GM21717 (cell line): Measurements from ENCODE around the gene SKP1.

Experiments
- ATAC-seq: cut with Tn5 transposase; IDR thresholded peaks from one replicate; pipeline ENCODE4 v1.9.1; 2021; ENCODE audit warnings: mild to moderate bottlenecking, moderate library complexity; ENCODE audit not compliant: unreplicated experiment

SKP1 gene

DNA sequence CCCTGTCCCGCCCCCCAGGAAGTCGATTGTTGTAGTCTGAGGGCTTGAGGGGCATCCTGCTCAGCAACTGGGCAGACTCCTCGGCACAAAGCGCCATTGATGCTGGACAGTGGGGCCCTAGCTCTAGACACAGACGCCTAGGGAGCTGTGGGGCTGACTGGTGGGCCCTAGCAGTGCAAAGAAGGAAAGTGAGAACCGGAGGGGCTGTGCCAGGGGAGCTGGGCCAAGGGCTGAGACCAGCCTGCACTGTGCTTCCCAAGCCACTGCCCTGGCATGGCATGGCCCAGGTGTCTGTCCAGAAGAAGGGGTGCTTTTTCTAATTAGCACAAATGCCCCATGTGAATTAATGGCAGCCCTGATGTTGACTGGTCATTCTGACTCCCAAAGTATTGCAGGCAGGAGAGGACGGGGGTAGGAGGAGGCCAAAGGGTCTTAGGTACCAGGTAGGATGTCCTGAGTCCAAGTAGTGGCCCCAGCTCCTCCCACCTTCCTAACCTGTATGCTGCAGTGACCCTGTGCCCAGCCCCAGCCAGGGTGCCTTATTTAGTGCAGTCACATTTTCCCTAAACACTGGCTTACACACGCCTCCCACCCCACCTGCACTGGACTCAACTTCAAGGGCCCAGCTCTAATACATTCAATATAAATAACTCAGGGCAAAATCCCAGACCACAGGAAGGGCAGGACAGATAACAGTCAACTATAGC lies 46.4 kb downstream of the SKP1 start:
- no peak for ATAC-seq

DNA sequence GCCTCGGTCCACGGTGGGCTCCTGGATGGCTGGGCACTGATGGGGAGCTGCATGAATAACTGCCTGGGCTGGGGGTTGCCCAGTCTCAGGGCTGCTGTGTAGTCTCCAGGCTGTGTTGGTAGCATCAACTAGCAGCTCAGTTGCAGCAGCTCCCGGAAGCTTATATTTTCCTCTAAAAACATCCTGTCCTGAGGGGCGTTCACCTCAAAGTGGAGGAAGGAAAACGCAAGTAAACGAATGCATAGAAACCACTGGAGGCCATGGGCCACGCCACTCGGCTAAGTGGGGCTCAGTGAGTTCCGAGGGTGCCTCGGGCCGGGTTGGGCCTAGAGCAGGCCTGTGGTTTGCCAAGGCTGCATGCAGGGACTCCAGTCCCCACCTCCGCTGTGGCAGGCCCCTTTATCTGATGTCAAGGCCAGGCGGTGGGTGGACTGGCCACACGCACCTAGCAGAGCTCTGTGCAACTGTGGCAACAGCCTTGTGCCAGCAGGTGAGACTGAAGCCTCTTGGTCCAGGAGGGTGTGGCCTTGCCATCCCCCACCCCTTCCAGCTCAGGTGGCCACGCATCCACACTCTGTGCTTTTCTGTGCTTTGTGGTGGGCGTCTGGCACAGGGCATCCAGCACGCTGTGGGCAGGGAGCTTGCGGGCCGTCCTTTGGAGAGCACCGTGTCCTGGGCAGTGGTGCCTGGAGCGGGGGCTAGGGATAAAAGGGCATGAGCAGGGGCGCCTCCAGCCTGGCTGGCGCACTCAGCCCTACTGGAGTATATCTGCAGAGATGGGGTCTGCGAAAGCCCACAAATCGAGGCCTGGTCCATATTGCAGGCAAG lies 47.1 kb downstream of the SKP1 start:
- ATAC-seq: no peak

DNA sequence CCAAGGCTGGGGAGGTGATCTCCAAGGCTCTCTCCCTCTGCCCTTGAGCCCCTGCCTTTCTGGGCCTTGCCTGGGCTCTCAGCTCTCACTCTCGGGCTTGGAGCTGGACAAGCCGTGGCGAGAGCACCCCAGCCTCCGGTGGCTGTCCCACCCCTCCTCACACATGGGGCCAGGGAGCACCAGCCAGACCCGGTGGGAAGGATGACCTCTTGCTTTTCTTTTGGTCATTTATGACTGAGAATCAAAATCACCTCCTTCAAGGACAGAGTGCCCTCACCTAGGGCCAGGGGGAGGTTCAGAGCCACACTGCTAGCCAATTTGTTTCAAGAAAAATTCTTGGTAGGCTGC lies 48.1 kb downstream of the SKP1 start:
- ATAC-seq: no peak

DNA sequence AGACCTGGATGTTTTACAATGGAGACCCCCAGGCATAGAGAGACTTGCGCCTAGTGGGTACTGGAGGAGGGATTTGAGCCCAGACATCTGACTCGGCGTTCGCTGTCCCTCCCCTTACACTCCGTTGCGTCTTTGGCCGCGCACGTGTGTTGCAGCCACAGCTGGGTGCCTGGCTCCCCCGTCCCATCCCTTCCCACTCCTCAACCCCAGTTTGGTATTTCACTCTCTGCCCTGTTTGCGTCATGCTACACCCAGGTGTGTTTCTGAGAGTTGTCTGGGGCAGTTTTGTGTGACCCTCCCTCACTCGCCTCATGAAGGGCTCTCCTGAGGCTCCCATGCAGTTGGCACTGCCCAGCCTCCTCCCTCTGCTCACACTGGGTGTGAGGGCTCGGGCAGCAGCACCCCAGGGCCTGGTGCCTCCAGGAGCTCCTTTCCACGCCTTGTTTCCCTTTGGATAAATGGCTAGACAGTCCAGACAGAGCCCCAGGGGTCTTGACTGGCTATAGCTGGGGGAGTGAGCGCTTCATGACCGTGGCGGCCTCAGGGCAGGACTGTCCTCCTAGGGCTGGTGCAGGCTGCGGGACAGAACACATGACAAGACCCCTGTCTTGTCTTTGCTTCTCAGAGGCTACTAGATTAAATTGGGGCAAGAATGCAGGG lies 48.6 kb downstream of the SKP1 start:
- ATAC-seq: no peak

DNA sequence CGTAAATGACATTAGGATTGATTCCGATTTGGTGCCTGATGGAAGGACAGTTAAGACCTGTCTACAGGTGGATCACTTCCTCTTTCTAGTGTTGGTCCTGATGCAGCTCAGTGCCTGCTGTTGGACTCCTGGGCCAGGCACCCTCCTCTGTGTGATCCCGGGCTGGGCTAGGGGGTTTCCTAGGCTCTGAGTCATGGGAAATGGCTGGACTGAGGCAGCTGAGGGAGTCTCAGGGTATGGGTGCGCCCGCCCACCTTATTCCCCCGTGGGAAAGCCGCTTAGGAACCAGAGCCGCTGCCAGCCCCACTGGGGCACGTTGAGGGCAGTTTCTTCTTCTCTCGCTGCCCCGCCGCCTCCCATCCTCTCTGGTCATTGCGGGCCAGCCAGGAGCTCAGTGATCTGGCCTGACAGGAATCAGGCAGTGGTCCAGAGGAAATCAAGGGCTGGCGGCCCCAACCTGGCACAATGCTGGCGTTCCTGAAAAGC lies 49.3 kb downstream of the SKP1 start:
- no peak for ATAC-seq

DNA sequence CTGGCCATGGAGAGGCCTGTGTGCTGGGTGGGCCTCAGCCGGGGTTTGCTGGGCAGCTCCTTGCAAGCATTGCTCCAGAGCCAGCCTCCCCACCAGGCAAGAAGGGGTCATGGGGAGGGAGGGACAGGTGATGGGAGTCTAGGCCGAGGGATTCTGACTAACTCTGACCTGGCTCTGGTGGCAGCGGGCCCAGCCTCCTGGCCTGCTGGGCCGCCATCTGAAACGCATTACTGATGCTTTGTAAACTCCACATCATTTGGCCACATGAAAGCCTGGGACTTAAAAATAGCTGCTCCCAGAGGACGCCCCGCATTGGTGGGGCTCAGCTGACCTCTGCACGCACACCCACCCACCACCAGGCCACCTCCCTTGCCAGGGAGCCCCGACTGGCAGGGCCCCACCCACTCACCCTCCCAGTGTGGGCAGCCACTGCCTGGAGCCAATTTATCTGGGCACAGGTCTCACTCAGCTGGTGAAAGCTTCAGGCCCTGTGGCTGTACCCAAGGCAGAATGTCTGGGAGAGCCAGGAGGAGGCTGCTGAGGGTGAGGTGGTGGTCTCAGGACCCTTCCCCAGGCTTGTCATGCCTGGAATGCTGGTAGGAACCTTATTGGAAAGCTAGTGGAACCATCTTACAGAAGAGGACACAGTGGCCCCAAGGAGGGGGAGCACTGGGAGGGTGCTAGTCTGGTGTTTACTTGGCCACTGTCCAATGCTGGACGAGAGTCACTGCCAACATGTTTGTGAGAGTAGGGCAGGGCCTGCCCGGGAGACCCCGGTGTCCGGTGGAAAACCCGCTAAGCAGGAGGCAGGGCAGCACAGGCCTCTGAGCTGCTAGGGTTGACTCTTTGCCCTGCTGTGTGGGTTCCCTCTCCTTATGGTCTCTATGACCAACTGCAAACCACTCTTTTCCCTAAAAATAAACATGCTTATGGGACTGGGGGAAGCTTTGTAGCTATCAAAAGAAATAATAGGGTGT lies 51.4 kb downstream of the SKP1 start:
- no peak for ATAC-seq

DNA sequence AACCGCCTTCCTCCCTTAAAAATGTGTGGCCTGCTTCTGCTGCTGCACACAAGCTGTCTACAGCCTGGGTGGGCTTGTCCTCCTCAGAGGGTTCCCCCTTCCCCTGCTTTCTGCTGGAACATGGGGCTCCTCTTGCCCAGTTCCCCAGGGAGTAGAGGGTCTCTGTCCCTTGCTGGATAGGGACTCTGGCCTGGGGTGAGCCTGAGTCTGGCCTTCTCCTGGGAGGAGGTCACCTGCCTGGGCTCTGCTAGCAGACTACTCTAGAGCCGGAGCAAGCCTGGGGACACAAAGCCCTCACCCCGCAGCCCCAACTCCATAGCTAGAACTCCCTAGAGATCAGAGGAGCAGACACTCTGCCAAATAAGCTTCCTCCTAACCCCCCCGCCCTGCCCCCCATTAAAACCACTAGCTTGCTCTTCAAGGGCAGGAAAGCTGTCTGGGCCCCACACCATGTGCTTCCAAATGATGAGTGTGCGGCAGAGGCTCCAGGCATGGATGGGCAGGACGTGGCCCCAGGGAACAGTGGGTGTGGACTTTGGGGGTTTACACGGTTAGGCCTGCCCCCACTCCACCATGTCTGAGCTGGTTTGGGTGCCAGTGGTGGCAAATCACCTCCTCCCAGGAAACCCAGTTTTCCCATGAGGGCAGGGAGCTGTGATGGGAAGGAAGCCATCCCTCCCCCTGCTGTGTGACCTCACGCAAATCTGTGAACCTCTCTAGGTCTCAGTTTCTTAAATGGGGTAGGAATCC lies 52.3 kb downstream of the SKP1 start:
- no peak for ATAC-seq

DNA sequence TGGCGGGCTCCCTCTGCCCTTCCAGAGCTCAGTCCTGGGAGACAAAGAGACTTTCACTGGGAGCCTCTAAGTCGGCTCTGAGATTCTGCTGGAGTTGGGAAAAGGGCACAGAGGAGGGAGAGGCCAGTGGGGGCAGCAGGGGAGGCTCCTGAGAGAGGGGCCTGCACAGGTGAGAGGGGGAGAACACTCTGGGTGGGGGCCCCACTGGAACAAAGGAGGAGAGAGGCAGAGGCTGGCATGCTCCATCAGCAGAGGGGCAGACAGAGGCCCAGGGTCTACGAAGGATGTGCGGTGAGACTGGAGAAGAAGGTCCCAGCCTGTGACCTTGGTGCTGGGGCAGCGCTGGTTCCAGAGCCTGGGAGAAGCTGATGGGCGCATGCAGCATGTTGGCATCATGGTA lies 53.4 kb downstream of the SKP1 start:
- no peak for ATAC-seq

DNA sequence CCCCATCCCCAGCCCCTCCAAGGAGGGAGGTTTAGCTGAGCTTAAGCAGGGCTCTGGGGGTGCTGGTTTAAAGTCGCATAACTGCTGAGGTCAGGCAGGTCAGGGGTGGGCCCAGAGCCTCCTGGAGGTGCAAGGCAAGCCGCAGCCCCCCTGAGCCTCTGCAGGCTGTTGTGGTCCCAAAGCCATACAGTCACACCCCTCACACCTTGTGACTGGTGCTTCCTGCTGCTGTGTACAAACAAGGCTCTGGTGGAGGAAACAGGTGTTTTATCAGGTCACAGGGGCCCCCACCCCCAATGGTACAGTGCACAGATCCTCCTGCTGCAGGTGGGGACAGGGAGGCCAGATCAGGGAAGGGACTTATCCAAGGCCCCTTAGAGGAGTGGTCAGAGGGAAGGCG lies 54.2 kb downstream of the SKP1 start:
- no peak for ATAC-seq

DNA sequence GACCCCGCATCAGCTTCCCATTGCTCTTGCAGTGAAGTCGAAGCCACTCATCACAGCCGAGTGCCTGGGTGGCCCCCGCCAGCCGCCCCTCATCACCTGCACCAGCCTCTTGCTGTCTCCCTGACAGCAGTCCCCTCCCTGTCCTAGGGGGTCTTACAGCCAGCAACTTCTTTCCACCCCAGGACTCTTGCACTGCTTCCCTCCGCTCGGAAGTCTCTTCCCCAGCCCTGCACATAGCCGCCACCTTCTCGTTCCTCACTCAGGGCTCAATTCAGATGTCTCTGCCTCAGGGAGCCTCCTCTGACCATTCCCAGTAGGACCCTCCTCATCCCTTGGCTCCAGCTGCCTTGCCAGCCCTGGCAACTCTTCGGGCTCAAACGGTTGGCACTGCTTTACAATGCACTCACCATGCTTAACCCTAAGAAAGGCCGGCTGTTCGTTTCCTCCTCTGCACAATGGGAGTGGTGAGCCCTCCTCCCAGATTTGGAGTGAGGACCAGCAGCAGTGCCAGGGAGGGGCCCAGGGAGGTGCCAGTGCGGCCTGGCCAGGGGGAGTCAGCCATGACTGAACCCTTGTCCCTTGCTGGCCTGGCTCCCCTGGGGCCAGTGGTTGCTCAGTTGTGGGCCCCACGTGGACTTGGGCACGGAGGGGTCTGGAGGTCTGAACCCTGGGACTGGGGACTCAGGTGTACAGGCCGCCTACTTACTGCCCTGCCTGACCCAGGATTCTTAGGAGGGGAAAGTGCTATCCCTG lies 56.2 kb downstream of the SKP1 start:
- ATAC-seq: no peak

DNA sequence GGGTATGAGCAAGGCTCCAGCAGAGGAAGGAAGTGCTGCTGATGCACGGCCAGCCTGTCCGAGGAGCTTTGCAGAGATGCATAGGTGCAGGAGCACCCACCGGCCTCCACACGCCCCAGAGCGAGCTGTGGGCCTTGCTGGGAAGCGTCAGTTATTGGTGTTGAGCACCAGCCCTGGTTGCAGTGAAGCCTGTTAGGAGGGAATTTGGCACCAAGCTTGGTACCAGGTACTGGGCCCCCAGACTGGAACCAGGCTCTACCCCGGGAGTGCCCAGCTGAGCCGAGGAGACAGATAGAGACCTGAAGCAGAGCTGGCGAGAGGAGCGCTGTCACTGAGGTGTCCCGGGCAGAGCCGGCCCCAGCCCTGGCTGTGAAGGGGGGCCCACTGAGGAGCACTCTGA lies 57.0 kb downstream of the SKP1 start:
- no peak for ATAC-seq

DNA sequence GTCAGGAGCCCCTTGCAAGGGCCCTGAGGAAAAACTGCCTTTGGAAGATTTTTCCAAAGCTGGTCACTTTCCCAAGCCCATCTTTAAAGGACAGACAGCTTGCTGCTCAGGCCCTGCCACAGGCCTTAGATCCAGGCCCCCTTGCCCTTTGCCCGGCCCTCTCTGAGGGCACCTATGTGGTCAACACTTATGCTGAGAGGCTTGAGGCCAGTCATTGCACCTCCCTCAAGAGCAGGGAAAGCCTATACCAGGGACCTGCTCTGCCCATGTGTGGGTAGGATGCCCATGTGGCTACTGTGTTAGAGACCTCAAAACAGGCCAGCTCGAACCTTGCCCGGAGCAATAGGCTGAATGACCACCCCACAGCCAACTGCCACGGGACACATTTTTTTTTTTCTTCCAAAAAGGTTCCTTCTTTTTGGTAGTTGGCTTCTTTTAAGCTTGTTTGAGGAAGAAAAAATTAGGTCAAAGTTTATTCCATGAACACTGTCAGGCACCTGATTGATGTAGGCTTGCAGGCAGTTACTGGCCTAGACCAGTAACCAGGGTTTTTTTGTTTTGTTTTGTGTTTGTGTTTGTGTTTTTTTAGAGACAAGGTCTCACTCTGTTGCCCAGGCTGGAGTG lies 58.4 kb downstream of the SKP1 start:
- ATAC-seq: no peak

DNA sequence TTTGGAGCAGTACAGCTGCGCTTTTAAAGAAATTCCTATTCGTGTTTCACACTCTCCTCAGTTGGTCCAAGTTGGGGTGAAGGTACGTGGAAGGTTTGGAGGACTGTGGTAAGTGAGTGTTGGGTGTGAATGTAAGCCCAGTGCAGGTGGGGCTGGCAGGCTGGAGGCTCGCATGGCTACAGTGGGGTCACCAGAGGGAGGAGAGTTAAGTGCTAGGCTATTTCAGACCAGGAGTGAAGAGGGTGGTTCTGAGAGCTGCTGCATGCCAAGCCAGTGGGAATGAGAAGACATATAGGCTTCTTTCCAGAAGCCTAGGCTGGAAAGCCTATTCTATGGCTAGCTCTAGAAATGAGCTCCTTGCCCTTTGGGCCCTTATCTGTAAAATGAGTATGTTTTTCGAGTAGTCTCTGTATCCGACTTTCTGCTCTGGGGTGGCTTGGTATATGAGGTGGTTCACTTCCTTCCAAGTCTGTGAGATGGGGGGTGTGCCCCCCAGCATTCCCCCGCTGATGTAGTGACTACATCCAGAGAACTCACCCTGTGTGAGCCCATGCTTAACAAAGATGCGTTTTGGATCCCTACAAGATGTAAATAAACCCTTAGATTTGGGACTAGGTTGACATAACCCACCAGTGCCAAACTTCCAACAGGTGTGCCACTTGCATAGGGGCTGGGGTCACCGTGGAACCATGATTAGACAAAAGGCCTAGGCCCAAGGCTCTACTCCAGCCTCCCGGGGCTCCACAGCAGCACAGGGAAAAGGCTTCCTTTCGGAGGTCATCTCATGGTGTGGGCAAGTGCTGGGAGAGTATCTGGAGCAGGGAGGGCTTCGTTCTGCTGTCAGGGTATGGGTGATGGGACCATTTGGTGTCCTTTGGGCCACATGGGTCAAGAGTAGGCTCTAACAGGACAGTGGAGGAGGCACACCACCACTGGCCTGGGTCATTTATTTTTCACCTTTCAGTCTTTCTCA lies 59.7 kb downstream of the SKP1 start:
- no peak for ATAC-seq

DNA sequence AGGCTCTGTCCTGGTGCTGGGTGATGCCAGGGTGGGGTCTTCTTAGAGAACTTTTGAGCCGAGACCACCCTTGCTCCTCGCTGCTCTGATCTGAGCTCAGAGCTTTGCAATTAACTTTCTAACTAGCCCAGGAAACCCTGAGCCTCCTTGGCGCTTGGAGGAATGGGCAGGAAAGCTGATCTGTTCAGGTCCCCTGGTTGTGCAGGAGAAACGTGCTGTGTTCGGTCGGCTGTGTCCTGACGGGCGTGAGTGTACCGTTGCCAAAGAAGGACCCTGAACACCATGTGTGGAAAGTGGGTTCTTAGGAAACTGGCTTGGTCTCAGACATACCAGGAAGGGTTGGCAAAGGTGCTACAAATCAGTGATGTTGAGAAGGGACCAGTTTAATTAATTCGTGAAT lies 60.5 kb downstream of the SKP1 start:
- no peak for ATAC-seq

DNA sequence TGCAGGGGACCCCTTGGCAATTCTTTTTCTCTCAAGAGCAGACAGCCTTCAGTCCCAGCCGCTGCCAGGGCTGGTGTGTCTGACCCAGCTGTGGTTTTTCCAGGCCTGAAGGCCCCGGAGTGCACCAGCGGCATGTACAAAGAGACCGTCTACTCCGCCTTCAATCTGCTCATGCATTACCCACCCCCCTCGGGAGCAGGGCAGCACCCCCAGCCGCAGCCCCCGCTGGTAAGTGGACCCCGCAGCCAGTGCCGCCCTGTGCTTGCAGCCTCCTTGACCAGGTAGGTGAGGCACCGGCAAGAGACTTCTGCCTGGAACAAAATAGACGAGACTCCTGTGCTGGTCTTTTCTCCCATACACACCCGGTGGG lies 61.0 kb downstream of the SKP1 start:
- no peak for ATAC-seq

DNA sequence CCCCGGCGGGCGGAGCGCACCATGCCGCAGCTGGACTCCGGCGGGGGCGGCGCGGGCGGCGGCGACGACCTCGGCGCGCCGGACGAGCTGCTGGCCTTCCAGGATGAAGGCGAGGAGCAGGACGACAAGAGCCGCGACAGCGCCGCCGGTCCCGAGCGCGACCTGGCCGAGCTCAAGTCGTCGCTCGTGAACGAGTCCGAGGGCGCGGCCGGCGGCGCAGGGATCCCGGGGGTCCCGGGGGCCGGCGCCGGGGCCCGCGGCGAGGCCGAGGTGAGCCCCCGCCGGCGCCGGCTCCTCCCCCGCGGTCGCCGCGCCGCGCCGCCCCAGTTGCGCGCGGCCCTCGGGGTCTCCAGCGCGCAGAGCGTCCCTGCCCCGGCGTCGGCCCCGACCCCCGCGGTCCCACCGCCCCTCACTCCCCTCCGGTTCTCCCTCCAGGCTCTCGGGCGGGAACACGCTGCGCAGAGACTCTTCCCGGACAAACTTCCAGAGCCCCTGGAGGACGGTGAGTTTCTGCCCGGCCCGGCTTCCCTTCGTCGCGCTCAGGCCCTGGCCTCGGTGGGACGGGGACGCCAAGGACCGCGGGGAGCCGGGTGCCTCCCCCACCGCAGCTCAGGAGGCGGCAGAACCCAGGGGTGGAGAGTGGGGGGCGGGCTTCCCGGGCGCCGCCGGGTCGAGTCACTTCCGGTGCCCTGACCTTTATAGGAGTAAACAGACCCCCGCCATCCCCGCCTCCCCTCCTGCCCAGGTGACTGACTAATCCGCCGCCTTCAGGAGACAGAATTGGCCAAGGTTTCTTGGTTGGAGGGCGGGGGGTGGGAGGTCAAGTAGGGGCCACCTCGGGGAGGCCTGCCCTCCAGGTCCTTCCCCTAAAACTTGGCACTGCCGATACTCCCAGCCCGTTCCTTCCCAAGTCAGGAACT lies 61.6 kb downstream of the SKP1 start:
- ATAC-seq: peak; percentile 1
